HepG2 (cell line): Measurements from ENCODE around the gene SH2D6. TPM values are rescaled to one million over a fixed set of nuclear protein-coding genes. Genes with fewer than 3 reads are reported as not detected.

Experiments used
- CEBPB ChIP-seq: IDR thresholded peaks from 2 replicates; pipeline ENCODE4 v1.6.1; 2011; ENCODE audit warnings: low read depth, low read length, improper control_type of control experiment, borderline replicate concordance
- CSRNP2 ChIP-seq: sonication (generic); formaldehyde crosslinking; conservative IDR thresholded peaks from 2 replicates; pipeline ENCODE4 v1.8.0; 2022; ENCODE audit warnings: low read depth, missing genetic modification reagents
- DMAP1 ChIP-seq: IDR thresholded peaks from 2 replicates; pipeline ENCODE4 v1.6.1; 2016
- ELF1 ChIP-seq: sonication (generic); formaldehyde crosslinking; IDR thresholded peaks from 2 replicates; pipeline ENCODE4 v1.4.0; 2020; ENCODE audit warnings: missing genetic modification reagents
- IRF9 ChIP-seq: sonication (generic); formaldehyde crosslinking; IDR thresholded peaks from 2 replicates; pipeline ENCODE4 v1.8.0; 2022; ENCODE audit warnings: missing genetic modification reagents, mild to moderate bottlenecking, borderline replicate concordance
- KLF6 ChIP-seq: IDR thresholded peaks from 2 replicates; pipeline ENCODE4 v1.8.0; 2016; ENCODE audit warnings: missing biosample characterization, missing genetic modification reagents
- NRL ChIP-seq: sonication (generic); formaldehyde crosslinking; IDR thresholded peaks from 2 replicates; pipeline ENCODE4 v1.5.0; 2020; ENCODE audit warnings: missing genetic modification reagents, mild to moderate bottlenecking, moderate library complexity, borderline replicate concordance
- SNAPC4 ChIP-seq: sonication (generic); formaldehyde crosslinking; IDR thresholded peaks from 2 replicates; pipeline ENCODE4 v1.4.0; 2020; ENCODE audit warnings: mild to moderate bottlenecking, missing genetic modification reagents
- SOX5 ChIP-seq: IDR thresholded peaks from 2 replicates; pipeline ENCODE4 v1.6.1; 2016; ENCODE audit warnings: borderline replicate concordance
- ZMYM3 ChIP-seq: sonication (generic); formaldehyde crosslinking; IDR thresholded peaks from 2 replicates; pipeline ENCODE4 v1.5.1; 2020; ENCODE audit warnings: mild to moderate bottlenecking, missing genetic modification reagents
- ZNF609 ChIP-seq: sonication (generic); formaldehyde crosslinking; IDR thresholded peaks from 2 replicates; pipeline ENCODE4 v1.4.0; 2020; ENCODE audit warnings: mild to moderate bottlenecking, missing genetic modification reagents, borderline replicate concordance
- polyA plus RNA-seq, 8 experiments: library from polyadenylated mRNA; depleted of rRNA in 3 of 8; stranded (reverse) in 7 of 8; unstranded in 1 of 8; fragments of >200 nt; fragmentation: Illumina TruSeq in 4 of 8; extraction: Trizol in 4 of 8; gene quantifications; 2 replicates each; pipeline versions ENCODE4 v1.2.1 to v1.2.3, GENCODE V29; 2011 to 2016; ENCODE audit warnings: low read depth in 4 of 8, missing spikeins in 1 of 8, mixed read lengths in 1 of 8; ENCODE audit not compliant: insufficient read depth in 1 of 8
- total RNA-seq, 5 experiments: library from RNA; depleted of rRNA; stranded (reverse); fragments of >200 nt; fragmentation: Illumina TruSeq; extraction: Trizol; gene quantifications; 2 replicates each; pipeline ENCODE4 v1.2.3, GENCODE V29; 2016; ENCODE audit warnings: low read depth in 1 of 5
- TF ChIP-seq, protein P1 (sequence below): IDR thresholded peaks from 2 replicates; pipeline ENCODE4 v1.6.1; 2016; ENCODE audit warnings: missing biosample characterization, missing genetic modification reagents, low read depth

SH2D6 gene
- total and polyA plus RNA-seq, 2 of the 13 experiments (the other 11 are each of a cell fraction or from before 2014, with no cell fraction given) = 0.11 to 0.26 TPM

DNA sequence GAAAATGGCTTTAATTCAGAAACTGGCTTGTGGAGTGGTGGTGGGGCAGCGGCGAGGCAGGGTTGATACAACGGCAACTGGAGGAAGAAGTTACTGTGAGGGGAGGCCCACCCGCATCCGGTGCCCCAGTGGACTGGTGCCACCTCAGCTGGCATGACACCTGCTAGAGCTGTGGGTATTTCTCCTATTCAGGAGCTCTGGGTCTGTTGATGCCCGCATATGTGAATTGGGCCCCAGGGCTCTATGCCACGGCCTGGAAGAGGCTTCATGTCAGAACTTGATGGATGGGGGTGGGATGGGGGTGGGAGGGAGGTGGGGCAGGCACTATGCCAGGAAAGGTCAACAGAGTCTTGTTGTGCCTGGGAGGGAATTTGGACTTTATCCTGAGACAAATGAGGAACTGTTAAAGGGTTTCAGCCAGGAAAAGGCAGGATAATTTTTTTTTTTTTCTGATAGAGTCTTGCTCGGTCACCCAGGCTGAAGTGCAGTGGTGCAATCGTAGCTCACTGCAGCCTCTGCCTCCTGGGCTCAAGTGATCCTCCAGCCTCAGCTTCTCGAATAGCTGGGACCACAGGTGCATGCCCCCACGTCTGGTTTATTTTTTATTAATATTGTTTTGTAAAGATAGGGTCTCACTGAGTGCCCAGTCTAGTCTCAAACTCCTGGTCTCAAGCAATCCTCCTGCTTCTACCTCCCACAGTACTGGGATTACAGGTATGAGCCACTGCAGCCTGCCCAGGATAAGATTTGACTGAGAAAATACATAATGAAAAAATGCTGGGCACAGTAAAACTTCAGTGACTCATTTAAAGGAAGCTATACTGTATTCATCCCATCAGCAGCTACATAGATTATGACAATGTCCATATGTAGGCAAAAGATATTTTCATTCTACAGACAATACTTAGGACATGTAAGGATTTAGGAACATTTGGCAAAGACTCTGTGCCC, 52.6 kb downstream of the SH2D6 start (continued):
- TF ChIP-seq CEBPB (peak; percentile 82), ELF1 (CRISPR knock-in tag) (peak; percentile 39; the same call in 1 of the 2 replicates), CSRNP2 (CRISPR knock-in tag) (no peak), KLF6 (CRISPR knock-in tag) (no peak), ZNF609 (0 out of 2 replicates have a peak, but pooled peaks have one; percentile 19), SNAPC4 (no peak), ZMYM3 (CRISPR knock-in tag) (peak; percentile 60; the same call in 1 of the 2 replicates), DMAP1 (CRISPR knock-in tag) (no peak), IRF9 (CRISPR knock-in tag) (no peak), SOX5 (peak; percentile 72; the same call in 1 of the 2 replicates), NRL (CRISPR knock-in tag) (0 out of 2 replicates have a peak, but pooled peaks have one; percentile 7)
- TF ChIP-seq, protein P1, sequence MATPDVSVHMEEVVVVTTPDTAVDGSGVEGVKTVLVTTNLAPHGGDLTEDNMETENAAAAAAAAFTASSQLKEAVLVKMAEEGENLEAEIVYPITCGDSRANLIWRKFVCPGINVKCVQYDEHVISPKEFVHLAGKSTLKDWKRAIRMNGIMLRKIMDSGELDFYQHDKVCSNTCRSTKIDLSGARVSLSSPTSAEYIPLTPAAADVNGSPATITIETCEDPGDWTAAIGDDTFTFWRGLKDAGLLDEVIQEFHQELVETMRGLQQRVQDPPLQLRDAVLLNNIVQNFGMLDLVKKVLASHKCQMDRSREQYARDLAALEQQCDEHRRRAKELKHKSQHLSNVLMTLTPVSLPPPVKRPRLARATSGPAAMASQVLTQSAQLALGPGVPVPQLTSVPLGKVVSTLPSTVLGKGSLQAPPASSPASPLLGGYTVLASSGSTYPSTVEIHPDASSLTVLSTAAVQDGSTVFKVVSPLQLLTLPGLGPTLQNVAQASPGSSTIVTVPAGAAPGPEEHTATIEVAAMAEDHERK = no peak
